Effector memory CD4-positive, alpha-beta T cell (primary cell): ENCODE measurements around the gene MYPN.
"Not testable (repeated sequence)": the region's sequence is repeated elsewhere in the genome, so short reads cannot be mapped to it uniquely, and the experiment has no call there.

Source experiments
- DNase-seq, 3 donors: peaks; one replicate each; pipeline ENCODE4 v3.0.0-alpha.2; 2020
- H3K27ac ChIP-seq: 2 replicates; pipeline ENCODE4 v1.7.0; 2013; ENCODE audit warnings: mild to moderate bottlenecking, low read length, moderate library complexity; ENCODE audit not compliant: insufficient read depth, poor library complexity, severe bottlenecking
- H3K27me3 ChIP-seq: replicated peaks from 2 replicates; pipeline ENCODE4 v1.7.0; 2013; ENCODE audit warnings: mild to moderate bottlenecking, low read length; ENCODE audit not compliant: insufficient read depth, control insufficient read depth, poor library complexity, severe bottlenecking
- H3K36me3 ChIP-seq: 2 replicates; pipeline ENCODE4 v1.7.0; 2013; ENCODE audit warnings: mild to moderate bottlenecking, low read length, moderate library complexity; ENCODE audit not compliant: control insufficient read depth, insufficient read depth
- H3K4me1 ChIP-seq: 2 replicates; pipeline ENCODE4 v1.7.0; 2013; ENCODE audit warnings: low read length, mild to moderate bottlenecking; ENCODE audit not compliant: control insufficient read depth, insufficient read depth, poor library complexity, severe bottlenecking
- H3K4me3 ChIP-seq: 2 replicates; pipeline ENCODE4 v1.7.0; 2013; ENCODE audit warnings: low read length, low read depth, mild to moderate bottlenecking; ENCODE audit not compliant: insufficient read depth, poor library complexity, severe bottlenecking
- H3K9me3 ChIP-seq: 2 replicates; pipeline ENCODE4 v1.7.0; 2013; ENCODE audit warnings: mild to moderate bottlenecking, low read length, moderate library complexity; ENCODE audit not compliant: control insufficient read depth

MYPN gene

DNA sequence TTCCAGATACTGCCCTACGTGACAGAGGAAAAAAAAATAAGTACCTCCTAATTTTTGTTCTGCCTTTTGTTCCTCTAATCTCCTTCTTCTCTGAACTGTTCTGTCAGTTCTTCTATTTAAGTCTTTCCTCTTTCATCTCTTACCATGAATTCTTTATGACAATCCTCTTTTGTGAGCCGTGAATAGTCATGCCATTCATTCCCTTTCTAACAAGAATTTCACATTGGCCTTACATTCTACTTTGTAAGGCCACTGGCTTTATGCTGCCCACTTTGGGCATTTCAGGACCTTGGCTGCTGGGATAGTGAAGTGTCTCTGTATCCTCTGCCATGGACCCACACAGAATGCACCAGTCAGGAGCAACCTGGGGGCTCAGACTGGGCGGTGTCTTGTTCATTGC, 69.7 kb downstream of the MYPN start:
- no peak for DNase-seq
- H3K4me1 ChIP-seq, result no peaks in the 10 kb centered on the region
- no peak overlapping the region for H3K27ac ChIP-seq
- H3K36me3 ChIP-seq, result no peaks in the 10 kb centered on the region
- H3K27me3 ChIP-seq, result no peaks in the 10 kb centered on the region
- H3K4me3 ChIP-seq, result no peak overlapping the region
- no peaks in the 10 kb centered on the region for H3K9me3 ChIP-seq

DNA sequence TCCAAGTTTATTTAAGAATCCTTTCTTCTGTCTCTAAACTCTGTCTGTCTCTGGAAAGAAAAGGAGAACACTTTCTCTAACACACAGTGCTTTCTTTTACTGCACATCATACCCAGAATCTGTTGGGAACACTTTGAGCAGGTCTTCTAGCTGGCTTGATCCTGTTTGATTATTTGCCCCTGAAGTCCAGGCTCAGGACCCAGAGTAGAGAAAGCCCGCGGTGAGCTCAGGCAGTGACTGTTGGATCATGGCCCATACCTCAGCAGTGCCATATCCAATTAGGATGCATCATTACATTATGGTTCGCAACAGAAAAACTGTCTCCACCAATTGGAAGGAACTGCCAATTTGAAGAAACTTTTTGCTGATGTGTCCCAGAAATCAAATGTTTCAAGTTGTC, 71.2 kb downstream of the MYPN start:
- no peaks in the 10 kb centered on the region for H3K4me1 ChIP-seq
- no peak for DNase-seq
- no peaks in the 10 kb centered on the region for H3K36me3 ChIP-seq
- no peaks in the 10 kb centered on the region for H3K27me3 ChIP-seq
- no peaks in the 10 kb centered on the region for H3K9me3 ChIP-seq
- H3K4me3 ChIP-seq, result no peak overlapping the region
- no peak overlapping the region for H3K27ac ChIP-seq

DNA sequence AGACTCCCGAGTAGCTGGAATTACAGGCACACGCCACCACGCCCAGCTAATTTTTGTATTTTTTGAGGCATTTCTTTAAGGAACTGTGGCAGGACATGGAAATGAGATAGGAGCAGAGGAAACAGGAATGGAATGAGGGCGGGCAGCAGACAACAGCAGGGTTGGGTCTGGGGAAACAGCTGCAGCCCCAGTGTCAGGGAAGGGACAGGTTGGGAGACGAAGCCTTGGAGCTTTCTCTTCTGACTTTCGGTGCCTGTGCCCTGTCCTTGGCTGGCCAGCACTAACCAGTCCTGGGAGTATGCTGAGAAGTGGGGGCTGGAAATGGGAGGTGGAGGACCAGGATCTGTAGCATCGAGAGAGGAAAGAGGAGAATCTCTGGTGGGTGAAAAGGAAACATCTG, 75.3 kb downstream of the MYPN start:
- Histone ChIP-seq H3K9me3 (no peaks in the 10 kb centered on the region), H3K4me1 (no peaks in the 10 kb centered on the region), H3K27ac (no peak overlapping the region), H3K4me3 (no peak overlapping the region), H3K36me3 (no peaks in the 10 kb centered on the region), H3K27me3 (no peaks in the 10 kb centered on the region)
- DNase-seq, result no peak

DNA sequence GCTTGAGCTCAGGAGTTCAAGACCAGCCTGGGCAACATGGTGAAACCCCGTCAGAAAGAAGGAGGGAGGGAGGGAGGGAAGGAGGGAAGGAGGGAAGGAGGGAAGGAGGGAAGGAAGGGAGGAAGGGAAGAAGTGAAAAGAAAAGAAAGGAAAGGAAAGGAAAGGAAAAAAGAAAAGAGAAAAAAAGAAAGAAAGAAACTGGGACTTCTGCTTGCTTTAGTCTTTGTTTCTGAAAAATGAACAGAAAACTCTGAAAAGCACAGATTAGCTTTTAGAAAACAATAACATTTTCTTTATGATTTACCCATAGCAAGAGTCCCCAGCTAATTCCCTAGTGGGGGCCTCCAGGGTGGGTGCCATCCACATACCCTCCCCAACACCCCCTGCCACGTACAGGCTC, 75.8 kb downstream of the MYPN start:
- H3K9me3 ChIP-seq, result no peaks in the 10 kb centered on the region
- no peaks in the 10 kb centered on the region for H3K27me3 ChIP-seq
- H3K4me3 ChIP-seq, result no peak overlapping the region
- no peak for DNase-seq
- no peak overlapping the region for H3K27ac ChIP-seq
- H3K4me1 ChIP-seq, result no peaks in the 10 kb centered on the region
- H3K36me3 ChIP-seq, result no peaks in the 10 kb centered on the region

DNA sequence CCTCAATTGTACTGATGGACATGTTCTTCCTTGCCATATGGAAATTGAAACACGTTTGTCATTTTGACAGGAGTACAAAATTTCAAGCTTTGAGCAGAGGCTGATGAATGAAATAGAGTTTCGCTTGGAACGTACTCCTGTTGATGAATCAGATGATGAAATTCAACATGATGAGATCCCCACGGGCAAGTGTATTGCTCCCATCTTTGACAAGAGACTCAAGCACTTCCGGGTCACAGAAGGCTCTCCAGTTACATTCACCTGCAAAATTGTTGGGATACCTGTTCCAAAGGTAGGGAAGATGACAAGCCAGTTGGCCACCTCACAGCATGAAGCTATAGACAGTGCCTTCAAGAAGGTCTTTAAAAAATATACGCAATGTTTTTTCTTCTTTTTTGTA, 79.5 kb downstream of the MYPN start:
- DNase-seq, result no peak
- Histone ChIP-seq H3K4me3 (no peak overlapping the region), H3K36me3 (no peaks in the 10 kb centered on the region), H3K4me1 (no peaks in the 10 kb centered on the region), H3K9me3 (no peaks in the 10 kb centered on the region), H3K27me3 (no peaks in the 10 kb centered on the region), H3K27ac (no peak overlapping the region)

DNA sequence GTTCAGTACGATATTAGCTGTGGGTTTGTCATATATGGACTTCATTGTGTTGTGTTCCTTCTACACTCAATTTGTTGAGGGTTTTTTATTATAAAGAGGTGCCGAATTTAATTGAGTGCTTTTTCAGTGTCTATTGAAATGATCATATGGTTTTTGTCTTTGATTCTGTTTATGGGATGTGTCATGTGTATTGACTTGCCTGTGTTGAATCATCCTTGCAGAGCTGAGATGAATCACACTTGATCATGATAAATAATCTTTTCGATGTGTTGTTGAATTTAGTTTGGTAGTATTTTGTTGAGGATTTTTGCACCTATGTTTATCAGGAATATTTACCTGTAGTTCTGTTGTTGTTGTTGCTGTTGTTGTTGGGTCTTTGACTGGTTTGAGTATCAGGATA, 82.8 kb downstream of the MYPN start:
- Histone ChIP-seq H3K36me3 (no peaks in the 10 kb centered on the region), H3K9me3 (no peaks in the 10 kb centered on the region), H3K27ac (no peak overlapping the region), H3K27me3 (no peaks in the 10 kb centered on the region), H3K4me1 (no peaks in the 10 kb centered on the region), H3K4me3 (no peak overlapping the region)
- DNase-seq, result no peak

DNA sequence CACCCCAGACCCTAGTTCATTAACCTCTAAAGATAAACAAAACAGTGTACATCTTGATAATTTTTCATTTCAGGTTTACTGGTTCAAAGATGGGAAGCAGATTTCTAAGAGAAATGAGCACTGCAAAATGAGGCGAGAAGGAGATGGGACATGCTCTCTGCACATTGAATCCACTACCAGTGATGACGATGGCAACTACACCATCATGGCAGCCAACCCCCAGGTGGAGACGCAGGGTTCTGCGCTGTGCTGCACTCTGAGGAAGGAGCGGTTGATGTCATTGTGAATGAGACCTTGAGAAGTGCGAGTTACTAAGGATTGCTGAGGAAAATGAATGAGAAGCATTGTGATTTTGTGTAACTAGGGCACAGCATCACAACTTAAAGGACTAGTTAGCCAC, 85.0 kb downstream of the MYPN start:
- Histone ChIP-seq H3K4me3 (no peak overlapping the region), H3K4me1 (no peaks in the 10 kb centered on the region), H3K27ac (no peak overlapping the region), H3K36me3 (no peaks in the 10 kb centered on the region), H3K9me3 (no peaks in the 10 kb centered on the region), H3K27me3 (no peaks in the 10 kb centered on the region)
- DNase-seq, result no peak

DNA sequence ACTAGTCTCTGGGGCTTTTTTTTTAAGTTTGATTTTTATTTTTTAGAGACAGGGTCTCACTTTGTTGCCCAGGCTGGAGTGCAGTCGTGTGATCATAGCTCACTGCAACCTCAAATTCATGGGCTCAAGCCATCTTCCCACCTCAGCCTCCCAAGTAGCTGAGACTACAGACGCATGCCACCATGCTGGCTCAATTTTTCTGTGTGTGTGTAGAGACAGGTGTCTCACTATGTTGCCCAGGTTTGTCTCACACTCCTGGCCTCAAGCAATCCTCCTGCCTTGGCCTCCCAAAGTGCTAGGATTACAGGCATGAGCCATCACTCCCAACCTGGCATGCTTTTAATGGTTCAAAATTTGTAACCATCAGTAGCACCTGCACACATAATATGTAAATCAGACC, 86.5 kb downstream of the MYPN start:
- not testable (repeated sequence) for H3K9me3 ChIP-seq, DNase-seq, H3K27ac ChIP-seq, H3K36me3 ChIP-seq, H3K4me1 ChIP-seq, H3K4me3 ChIP-seq, H3K27me3 ChIP-seq

DNA sequence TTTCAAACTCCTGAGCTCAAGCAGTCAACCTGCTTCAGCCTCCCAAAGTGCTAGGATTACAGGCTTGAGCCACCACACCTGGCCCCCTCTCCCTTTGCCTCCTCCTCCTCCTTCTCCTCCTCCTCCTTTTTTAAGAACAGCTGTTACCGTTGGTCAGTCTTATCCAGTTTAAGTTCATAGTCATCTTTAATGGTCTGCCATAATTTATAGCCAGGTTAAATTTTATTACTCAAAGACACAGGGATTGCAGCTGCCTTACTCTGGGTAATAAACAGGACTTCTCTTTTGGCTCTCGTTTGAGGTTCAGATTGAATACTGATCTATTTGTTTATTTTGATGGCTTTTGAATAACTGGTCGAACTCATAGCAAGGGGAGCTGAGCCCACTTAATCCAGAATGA, 87.4 kb downstream of the MYPN start:
- Histone ChIP-seq H3K27me3 (peaks cover 4% of the 10 kb centered on the region), H3K4me3 (no peak overlapping the region), H3K27ac (no peak overlapping the region), H3K4me1 (no peaks in the 10 kb centered on the region), H3K36me3 (no peaks in the 10 kb centered on the region), H3K9me3 (no peaks in the 10 kb centered on the region)
- no peak for DNase-seq

DNA sequence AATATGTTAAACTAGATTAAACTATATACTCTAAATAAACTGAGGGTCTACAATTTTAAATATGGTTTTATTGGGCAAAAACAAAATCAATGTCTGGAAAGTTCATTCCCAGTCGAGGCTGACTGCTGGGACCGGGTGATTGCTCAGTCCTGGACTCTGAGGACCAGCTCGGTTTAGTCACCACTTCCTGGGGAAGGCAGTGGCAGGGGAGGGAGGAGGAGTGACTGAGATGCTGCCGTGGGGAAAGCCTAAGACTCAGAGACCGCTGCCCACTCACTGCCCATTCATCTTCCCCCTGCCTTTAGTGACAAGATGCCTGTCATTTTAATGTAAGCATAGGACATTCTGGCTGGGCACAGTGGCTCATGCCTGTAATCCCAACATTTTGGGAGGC, 93.7 kb downstream of the MYPN start:
- H3K4me3 ChIP-seq, result no peak overlapping the region
- no peak for DNase-seq
- no peaks in the 10 kb centered on the region for H3K4me1 ChIP-seq
- peaks cover 4% of the 10 kb centered on the region for H3K27me3 ChIP-seq
- H3K9me3 ChIP-seq, result no peaks in the 10 kb centered on the region
- no peak overlapping the region for H3K27ac ChIP-seq
- H3K36me3 ChIP-seq, result no peaks in the 10 kb centered on the region

DNA sequence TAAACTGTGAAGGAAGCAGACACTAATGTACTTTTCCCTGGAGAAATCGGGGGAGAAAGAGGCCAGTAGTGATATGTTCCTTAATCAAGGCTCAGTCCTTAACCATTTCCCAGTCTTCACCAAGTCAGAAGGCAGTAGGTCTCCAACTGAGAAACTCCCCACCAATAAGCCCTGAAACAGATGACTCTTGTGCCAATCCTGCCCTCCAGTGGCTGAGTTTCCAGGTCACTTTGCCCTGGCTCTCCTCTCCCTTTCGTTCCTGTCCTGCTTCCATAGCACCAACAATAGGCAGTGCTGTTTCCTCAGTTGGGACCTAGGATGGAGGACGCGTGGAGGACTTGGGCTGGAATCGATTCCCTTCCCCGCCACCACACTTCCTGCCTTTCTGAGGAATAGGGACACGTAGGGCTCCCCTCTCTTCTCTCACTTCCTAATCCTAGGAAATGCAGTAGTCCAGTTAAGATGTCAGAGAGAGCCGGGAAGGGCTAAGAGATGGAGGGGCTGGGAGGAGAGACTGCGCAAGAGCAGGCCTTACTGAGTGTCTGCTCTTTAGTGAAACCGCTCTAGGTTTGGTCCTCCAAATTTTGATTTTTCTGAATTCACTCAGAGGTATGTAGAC, 99.2 kb downstream of the MYPN start:
- no peak overlapping the region for H3K4me3 ChIP-seq
- H3K4me1 ChIP-seq, result no peaks in the 10 kb centered on the region
- H3K36me3 ChIP-seq, result no peaks in the 10 kb centered on the region
- no peaks in the 10 kb centered on the region for H3K9me3 ChIP-seq
- H3K27ac ChIP-seq, result no peak overlapping the region
- H3K27me3 ChIP-seq, result no peaks in the 10 kb centered on the region
- no peak for DNase-seq
